OCI-LY7 (cell line): ENCODE results near the gene COL5A2.

ENCODE experiments used
- CTCF ChIP-seq: fragments of 200-600 bp; sonication (generic); conservative IDR thresholded peaks from 2 replicates; pipeline ENCODE4 v1.5.1; 2014; ENCODE audit warnings: mild to moderate bottlenecking, antibody characterized with exemption, low read length, moderate library complexity, mixed read lengths
- EZH2phosphoT487 ChIP-seq: fragments of 200-600 bp; sonication (generic); IDR thresholded peaks from 2 replicates; pipeline ENCODE4 v1.6.1; 2018; ENCODE audit warnings: low read depth, borderline replicate concordance, mild to moderate bottlenecking, mixed run types, antibody characterized with exemption, low read length, moderate library complexity, mixed read lengths

GRCh38 chr2:189095101-189095500 is 84.5 kb downstream of the COL5A2 start:
- TF ChIP-seq CTCF, result no peak
- no peak for TF ChIP-seq EZH2phosphoT487
